H1 (cell line): Measurements from ENCODE around the gene APOBEC3F.
"Not testable (repeated sequence)": the region's sequence is repeated elsewhere in the genome, so short reads cannot be mapped to it uniquely, and the experiment has no call there.

Source experiments
- CREB1 ChIP-seq: IDR thresholded peaks from 2 replicates; pipeline ENCODE4 v1.6.1; 2012; ENCODE audit warnings: inconsistent platforms
- JUN ChIP-seq: IDR thresholded peaks from 2 replicates; pipeline ENCODE4 v1.6.1; 2011; ENCODE audit warnings: low read depth, mild to moderate bottlenecking, improper control_type of control experiment, low read length
- POLR2A ChIP-seq, 2 experiments: IDR thresholded peaks; 1 replicate in 1 of 2; 2 replicates in 1 of 2; pipeline ENCODE4 v1.6.1; 2011; ENCODE audit warnings: low read depth in 2 of 2, low read length in 2 of 2, mild to moderate bottlenecking in 2 of 2; ENCODE audit errors: control extremely low read depth in 1 of 2
- POLR2AphosphoS5 ChIP-seq: IDR thresholded peaks from 2 replicates; pipeline ENCODE4 v1.6.1; 2011; ENCODE audit warnings: low read depth, low read length
- SIN3A ChIP-seq, 2 experiments: IDR thresholded peaks in 1 of 2; conservative IDR thresholded peaks in 1 of 2; 2 replicates each; pipeline ENCODE4 v1.6.1; 2011 to 2012; ENCODE audit warnings: low read length in 2 of 2, improper control_type of control experiment in 1 of 2, low read depth in 1 of 2, mild to moderate bottlenecking in 1 of 2
- TBP ChIP-seq: IDR thresholded peaks from 2 replicates; pipeline ENCODE4 v1.6.1; 2011; ENCODE audit warnings: low read depth, low read length, improper control_type of control experiment
- TF ChIP-seq, protein P1 (sequence below), 3 experiments: IDR thresholded peaks; 1 replicate in 2 of 3; 2 replicates in 1 of 3; pipeline versions ENCODE4 v1.5.1 to v1.6.1; 2011; ENCODE audit warnings: low read length in 3 of 3, mild to moderate bottlenecking in 3 of 3, inconsistent platforms in 2 of 3, low read depth in 1 of 3, moderate library complexity in 1 of 3; ENCODE audit not compliant: insufficient read depth in 1 of 3; ENCODE audit errors: control extremely low read depth in 1 of 3
- TF ChIP-seq, protein P2 (sequence below): IDR thresholded peaks from 2 replicates; pipeline ENCODE4 v1.6.1; 2011; ENCODE audit warnings: low read depth, mild to moderate bottlenecking, low read length; ENCODE audit not compliant: insufficient read depth
- TF ChIP-seq, protein P3 (sequence below): IDR thresholded peaks from 2 replicates; pipeline ENCODE4 v1.6.1; 2012; ENCODE audit warnings: low read length, inconsistent platforms

DNA sequence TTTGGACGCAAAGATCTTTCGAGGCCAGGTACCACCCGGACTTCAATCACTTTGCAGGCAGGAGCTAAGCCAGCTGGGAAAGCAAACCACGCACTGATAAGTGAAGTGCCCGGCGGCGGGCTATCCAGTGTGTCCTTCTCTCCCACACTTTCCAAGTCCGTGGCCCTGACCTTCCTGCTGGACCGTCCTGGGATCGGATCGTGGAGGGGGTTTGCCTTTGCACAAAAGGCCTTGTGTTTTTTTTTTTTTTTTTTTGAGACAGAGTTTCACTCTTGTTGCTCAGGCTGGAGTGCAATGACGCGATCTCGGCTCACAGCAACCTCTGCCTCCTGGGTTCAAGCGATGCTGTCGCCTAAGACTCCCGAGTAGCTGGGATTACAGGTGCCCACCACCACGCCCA, 2.4 kb downstream of the APOBEC3F start:
- TF ChIP-seq, protein P1, sequence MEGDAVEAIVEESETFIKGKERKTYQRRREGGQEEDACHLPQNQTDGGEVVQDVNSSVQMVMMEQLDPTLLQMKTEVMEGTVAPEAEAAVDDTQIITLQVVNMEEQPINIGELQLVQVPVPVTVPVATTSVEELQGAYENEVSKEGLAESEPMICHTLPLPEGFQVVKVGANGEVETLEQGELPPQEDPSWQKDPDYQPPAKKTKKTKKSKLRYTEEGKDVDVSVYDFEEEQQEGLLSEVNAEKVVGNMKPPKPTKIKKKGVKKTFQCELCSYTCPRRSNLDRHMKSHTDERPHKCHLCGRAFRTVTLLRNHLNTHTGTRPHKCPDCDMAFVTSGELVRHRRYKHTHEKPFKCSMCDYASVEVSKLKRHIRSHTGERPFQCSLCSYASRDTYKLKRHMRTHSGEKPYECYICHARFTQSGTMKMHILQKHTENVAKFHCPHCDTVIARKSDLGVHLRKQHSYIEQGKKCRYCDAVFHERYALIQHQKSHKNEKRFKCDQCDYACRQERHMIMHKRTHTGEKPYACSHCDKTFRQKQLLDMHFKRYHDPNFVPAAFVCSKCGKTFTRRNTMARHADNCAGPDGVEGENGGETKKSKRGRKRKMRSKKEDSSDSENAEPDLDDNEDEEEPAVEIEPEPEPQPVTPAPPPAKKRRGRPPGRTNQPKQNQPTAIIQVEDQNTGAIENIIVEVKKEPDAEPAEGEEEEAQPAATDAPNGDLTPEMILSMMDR (IDR thresholded peaks at IDR 0.05; ENCODE audit: control extremely low read depth in 1 of 3, insufficient read depth in 1 of 3, low read depth in 1 of 3, low read length in 3 of 3) = not testable (repeated sequence)
- TF ChIP-seq, protein P2, sequence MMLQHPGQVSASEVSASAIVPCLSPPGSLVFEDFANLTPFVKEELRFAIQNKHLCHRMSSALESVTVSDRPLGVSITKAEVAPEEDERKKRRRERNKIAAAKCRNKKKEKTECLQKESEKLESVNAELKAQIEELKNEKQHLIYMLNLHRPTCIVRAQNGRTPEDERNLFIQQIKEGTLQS = not testable (repeated sequence)
- not testable (repeated sequence) for TF ChIP-seq POLR2A (IDR thresholded peaks at IDR 0.05; ENCODE audit: control extremely low read depth in 1 of 2, low read depth in 2 of 2, low read length in 2 of 2); TBP; CREB1; POLR2AphosphoS5; JUN; SIN3A (conservative IDR thresholded peaks at IDR 0.05 in 1 of 2, IDR thresholded peaks at IDR 0.05 in 1 of 2; ENCODE audit: low read depth in 1 of 2, low read length in 2 of 2)
- TF ChIP-seq, protein P3, sequence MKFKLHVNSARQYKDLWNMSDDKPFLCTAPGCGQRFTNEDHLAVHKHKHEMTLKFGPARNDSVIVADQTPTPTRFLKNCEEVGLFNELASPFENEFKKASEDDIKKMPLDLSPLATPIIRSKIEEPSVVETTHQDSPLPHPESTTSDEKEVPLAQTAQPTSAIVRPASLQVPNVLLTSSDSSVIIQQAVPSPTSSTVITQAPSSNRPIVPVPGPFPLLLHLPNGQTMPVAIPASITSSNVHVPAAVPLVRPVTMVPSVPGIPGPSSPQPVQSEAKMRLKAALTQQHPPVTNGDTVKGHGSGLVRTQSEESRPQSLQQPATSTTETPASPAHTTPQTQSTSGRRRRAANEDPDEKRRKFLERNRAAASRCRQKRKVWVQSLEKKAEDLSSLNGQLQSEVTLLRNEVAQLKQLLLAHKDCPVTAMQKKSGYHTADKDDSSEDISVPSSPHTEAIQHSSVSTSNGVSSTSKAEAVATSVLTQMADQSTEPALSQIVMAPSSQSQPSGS = not testable (repeated sequence)
